H1 (cell line): Measurements from ENCODE around the gene LRRC43. TPM values are rescaled to one million over a fixed set of nuclear protein-coding genes. Genes with fewer than 3 reads are reported as not detected.

Source experiments
- CTCF ChIA-PET: fragments of 300-600 bp; sonication (Branson Sonifier 250); formaldehyde crosslinking; loops from one replicate; lab custom pipeline; 2021; ENCODE audit not compliant: partially characterized antibody; lab: Charles Lee
- POLR2A ChIA-PET: fragments of 300-600 bp; sonication (Branson Sonifier 250); formaldehyde crosslinking; loops from one replicate; lab custom pipeline; 2021; ENCODE audit warnings: inconsistent platforms; ENCODE audit not compliant: partially characterized antibody; lab: Charles Lee
- DNase-seq, 2 experiments: peaks; one replicate each; pipeline versions ENCODE4 v3.0.0 to v3.0.0-alpha.2; 2010 to 2022; ENCODE audit warnings: low spot score in 2 of 2, low read depth in 1 of 2, mixed read lengths in 1 of 2
- FAIRE-seq: peaks from 2 replicates; lab custom pipeline; 2011; peaks lifted over from hg19 to GRCh38; lab: Jason Lieb, UNC
- H2AFZ ChIP-seq: 2 replicates; pipeline ENCODE4 v1.8.1; 2012; ENCODE audit warnings: low read length, inconsistent platforms
- H2AK5ac ChIP-seq: 2 replicates; pipeline ENCODE4 v1.6.1; 2013; ENCODE audit warnings: low read depth, low read length
- H2BK120ac ChIP-seq: replicated peaks from 2 replicates; pipeline ENCODE3; 2013; ENCODE audit warnings: low read depth, low read length, inconsistent platforms
- H2BK12ac ChIP-seq: 2 replicates; pipeline ENCODE4 v1.6.1; 2013; ENCODE audit warnings: low read depth, low read length
- H2BK15ac ChIP-seq: 2 replicates; pipeline ENCODE4 v1.6.1; 2013; ENCODE audit warnings: low read length
- H2BK20ac ChIP-seq: 2 replicates; pipeline ENCODE4 v1.6.1; 2013; ENCODE audit warnings: low read length
- H2BK5ac ChIP-seq: 2 replicates; pipeline ENCODE4 v1.6.1; 2013; ENCODE audit warnings: low read depth, low read length
- H3K14ac ChIP-seq: 2 replicates; pipeline ENCODE4 v1.6.1; 2013; ENCODE audit warnings: inconsistent platforms; ENCODE audit not compliant: insufficient read length
- H3K18ac ChIP-seq: 2 replicates; pipeline ENCODE4 v1.6.1; 2013; ENCODE audit warnings: low read length; ENCODE audit errors: extremely low read depth
- H3K23ac ChIP-seq: 2 replicates; pipeline ENCODE4 v1.6.1; 2013; ENCODE audit warnings: inconsistent platforms; ENCODE audit not compliant: insufficient read length
- H3K23me2 ChIP-seq: 2 replicates; pipeline ENCODE4 v1.6.1; 2013; ENCODE audit warnings: low read depth, low read length
- H3K27ac ChIP-seq: 2 replicates; pipeline ENCODE4 v1.6.1; 2011; ENCODE audit warnings: low read depth, low read length, inconsistent platforms
- H3K27me3 ChIP-seq, 4 experiments: replicated peaks in 1 of 4; 1 replicate in 1 of 4; 2 replicates in 3 of 4; pipeline versions ENCODE4 v1.6.1 to v1.8.1; 2011 to 2013; ENCODE audit warnings: low read length in 3 of 4, mild to moderate bottlenecking in 3 of 4, inconsistent platforms in 2 of 4, mixed read lengths in 2 of 4, moderate library complexity in 1 of 4; ENCODE audit not compliant: control insufficient read depth in 3 of 4, insufficient read depth in 3 of 4; ENCODE audit errors: extremely low read depth in 1 of 4
- H3K36me3 ChIP-seq, 4 experiments: 2 replicates each; pipeline versions ENCODE4 v1.6.1 to v1.8.1; 2011 to 2013; ENCODE audit warnings: mild to moderate bottlenecking in 4 of 4, low read length in 3 of 4, moderate library complexity in 2 of 4, control low read depth in 1 of 4, inconsistent platforms in 1 of 4; ENCODE audit not compliant: insufficient read depth in 4 of 4, control insufficient read depth in 2 of 4
- H3K4ac ChIP-seq: replicated peaks from 2 replicates; pipeline ENCODE3; 2013; ENCODE audit warnings: low read length, low read depth, mixed read lengths, inconsistent platforms; ENCODE audit not compliant: insufficient read length
- H3K4me1 ChIP-seq, 4 experiments: replicated peaks in 1 of 4; 1 replicate in 1 of 4; 2 replicates in 3 of 4; pipeline versions ENCODE4 v1.6.1 to v1.8.1; 2011 to 2013; ENCODE audit warnings: low read length in 3 of 4, inconsistent platforms in 2 of 4, mixed read lengths in 1 of 4; ENCODE audit not compliant: insufficient read depth in 4 of 4, control insufficient read depth in 3 of 4
- H3K4me2 ChIP-seq, 2 experiments: 2 replicates each; pipeline versions ENCODE4 v1.6.1 to v1.8.1; 2011 to 2013; ENCODE audit warnings: low read depth in 2 of 2, low read length in 2 of 2, control low read depth in 1 of 2, inconsistent platforms in 1 of 2, mild to moderate bottlenecking in 1 of 2; ENCODE audit not compliant: insufficient read depth in 1 of 2
- H3K4me3 ChIP-seq, 4 experiments: fragments of 200-600, 300-600 bp in 1 of 4; sonication (generic), shearing (Covaris generic), sonication (Bioruptor Twin) in 1 of 4; 2 replicates each; pipeline versions ENCODE4 v1.5.1 to v1.8.1; 2011 to 2016; ENCODE audit warnings: low read length in 4 of 4, low read depth in 3 of 4, control low read depth in 2 of 4, inconsistent platforms in 2 of 4, mild to moderate bottlenecking in 2 of 4, mixed read lengths in 1 of 4, moderate library complexity in 1 of 4; ENCODE audit not compliant: insufficient read depth in 2 of 4; ENCODE audit errors: extremely low read depth in 1 of 4
- H3K56ac ChIP-seq: replicated peaks from 2 replicates; pipeline ENCODE3; 2013; ENCODE audit warnings: low read depth, mild to moderate bottlenecking, mixed read lengths, low read length, inconsistent platforms; ENCODE audit not compliant: insufficient read length
- H3K79me1 ChIP-seq: 2 replicates; pipeline ENCODE4 v1.6.1; 2013; ENCODE audit warnings: low read depth, low read length, control low read depth
- H3K79me2 ChIP-seq, 2 experiments: 2 replicates each; pipeline versions ENCODE4 v1.6.1 to v1.8.1; 2012 to 2013; ENCODE audit warnings: low read length in 2 of 2, mild to moderate bottlenecking in 2 of 2, inconsistent platforms in 1 of 2; ENCODE audit not compliant: insufficient read depth in 2 of 2, control insufficient read depth in 1 of 2
- H3K9ac ChIP-seq, 4 experiments: replicated peaks in 1 of 4; 1 replicate in 1 of 4; 2 replicates in 3 of 4; pipeline versions ENCODE4 v1.6.1 to v1.8.1; 2011 to 2013; ENCODE audit warnings: low read depth in 3 of 4, low read length in 3 of 4, control low read depth in 2 of 4, mild to moderate bottlenecking in 2 of 4, moderate library complexity in 2 of 4, inconsistent platforms in 1 of 4; ENCODE audit errors: extremely low read depth in 1 of 4
- H3K9me3 ChIP-seq, 2 experiments: 2 replicates each; pipeline versions ENCODE4 v1.6.1 to v1.8.1; 2012 to 2013; ENCODE audit warnings: mild to moderate bottlenecking in 2 of 2, moderate library complexity in 2 of 2, control low read depth in 1 of 2, inconsistent platforms in 1 of 2, low read depth in 1 of 2, low read length in 1 of 2, mixed read lengths in 1 of 2; ENCODE audit not compliant: insufficient read depth in 2 of 2
- H4K20me1 ChIP-seq, 2 experiments: replicated peaks in 1 of 2; 2 replicates each; pipeline versions ENCODE3 to v1.8.1; 2011 to 2013; ENCODE audit warnings: inconsistent platforms in 2 of 2, low read length in 2 of 2, mild to moderate bottlenecking in 1 of 2; ENCODE audit not compliant: insufficient read depth in 2 of 2, control insufficient read depth in 1 of 2
- H4K5ac ChIP-seq: 2 replicates; pipeline ENCODE4 v1.6.1; 2013; ENCODE audit warnings: low read length, low read depth, mixed read lengths, inconsistent platforms; ENCODE audit not compliant: insufficient read length
- H4K8ac ChIP-seq: 2 replicates; pipeline ENCODE4 v1.8.0; 2013; ENCODE audit warnings: mild to moderate bottlenecking, moderate library complexity, low read length, inconsistent platforms; ENCODE audit not compliant: insufficient read depth; ENCODE audit errors: extremely low read depth
- H4K91ac ChIP-seq: replicated peaks from 2 replicates; pipeline ENCODE3; 2013; ENCODE audit warnings: low read length, mixed read lengths, inconsistent platforms; ENCODE audit not compliant: insufficient read length
- EZH2 ChIP-seq: fragments of 200-600 bp; sonication (generic); IDR thresholded peaks from 2 replicates; pipeline ENCODE4 v1.7.1; 2012; ENCODE audit warnings: low read depth, mild to moderate bottlenecking, moderate library complexity, low read length, inconsistent platforms; ENCODE audit not compliant: severe bottlenecking
- WGBS, 2 experiments: shearing (Covaris generic) in 1 of 2; methylation state at CpG; one replicate each; pipeline versions ENCODE4 v1.1.6 to v1.1.7; 2013 to 2015; ENCODE audit warnings: low lambda C conversion rate in 2 of 2, mixed read lengths in 2 of 2, inconsistent platforms in 1 of 2, low coverage in 1 of 2, missing lambda C conversion rate in 1 of 2; ENCODE audit not compliant: insufficient replicate concordance in 2 of 2, insufficient coverage in 1 of 2, insufficient read length in 1 of 2; ENCODE audit errors: extremely low coverage in 1 of 2, missing lambda C conversion rate in 1 of 2; 5-methylcytosine and 5-hydroxymethylcytosine counted together
- polyA plus RNA-seq, 7 experiments: library from polyadenylated mRNA; depleted of rRNA in 3 of 7; stranded (reverse) in 5 of 7; unstranded in 2 of 7; fragments of >200 nt in 5 of 7; fragments of 200-250 nt in 2 of 7; gene quantifications; 1 replicate in 5 of 7; 2 replicates in 1 of 7; 4 replicates in 1 of 7; pipeline versions ENCODE4 v1.2.1 to v1.2.3, GENCODE V29; 2011 to 2013; ENCODE audit warnings: missing spikeins in 2 of 7, mixed read lengths in 2 of 7
- total RNA-seq: library from RNA; stranded (reverse); fragmentation: NEBNext Ultra II Directional; extraction: Animal tissue kit (Norgen Biotek cat#: 25700); gene quantifications from 2 replicates; pipeline ENCODE4 v1.2.1, GENCODE V29; 2021

LRRC43 gene
- total and polyA plus RNA-seq, 2 of the 8 experiments (the other 6 are each of a cell fraction or from before 2014, with no cell fraction given), result 0.35 to 0.44 TPM

DNA sequence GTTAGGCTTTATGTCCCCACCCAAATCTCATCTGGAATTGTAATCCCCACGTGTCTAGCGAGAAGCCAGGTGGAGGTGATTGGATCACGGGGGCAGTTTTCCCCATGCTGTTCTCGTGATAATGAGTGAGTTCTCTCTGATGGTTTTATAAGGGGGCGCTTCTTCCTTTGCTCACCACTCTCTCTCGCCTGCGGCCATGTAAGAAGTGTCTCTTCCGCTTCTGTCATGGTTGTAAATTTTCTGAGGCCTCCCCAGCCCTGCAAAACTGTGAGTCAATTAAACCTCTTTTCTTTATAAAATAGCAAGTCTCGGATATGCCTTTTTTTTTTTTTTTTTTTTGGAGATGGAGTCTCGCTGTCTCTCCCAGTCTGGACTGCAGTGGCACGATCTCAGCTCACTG lies 22.2 kb upstream of the LRRC43 start:
- POLR2A ChIA-PET, result no interaction called here
- H3K9me3 ChIP-seq, result no peaks in the 10 kb centered on the region
- no peak overlapping the region for H3K4me2 ChIP-seq
- CTCF ChIA-PET, result interaction anchor here (1.5 kb wide), 1 partner anchor 23 kb away, joined by 6 read pairs; no protein-coding TSS in a partner anchor
- no peaks in the 10 kb centered on the region for H3K23me2 ChIP-seq
- no peaks in the 10 kb centered on the region for H3K79me2 ChIP-seq
- no peaks in the 10 kb centered on the region for H4K20me1 ChIP-seq
- no peak overlapping the region for H2BK15ac ChIP-seq
- no peak overlapping the region for H3K4me3 ChIP-seq
- no peak overlapping the region for H2BK12ac ChIP-seq
- H2BK20ac ChIP-seq, result no peak overlapping the region
- no peaks in the 10 kb centered on the region for H3K79me1 ChIP-seq
- H3K27me3 ChIP-seq, result no peaks in the 10 kb centered on the region
- H3K4ac ChIP-seq, result no peak overlapping the region
- H3K56ac ChIP-seq, result no peak overlapping the region
- no peaks in the 10 kb centered on the region; a peak in 1 of 7 replicates for H3K4me1 ChIP-seq
- H3K18ac ChIP-seq, result no peak overlapping the region
- no peak for TF ChIP-seq EZH2
- no peak overlapping the region for H2BK120ac ChIP-seq
- no peaks in the 10 kb centered on the region for H3K36me3 ChIP-seq
- WGBS, 2 experiments, result 89% methylated on average over 8 of the region's 11 CpGs; no CpG with 5 or more reads in 1 of the 2 experiments
- no peak overlapping the region for H2BK5ac ChIP-seq
- H4K91ac ChIP-seq, result no peak overlapping the region
- FAIRE-seq, result no peak
- no peak overlapping the region for H3K14ac ChIP-seq
- H3K9ac ChIP-seq, result no peak overlapping the region
- DNase-seq, result no peak
- no peak overlapping the region for H4K8ac ChIP-seq
- no peak overlapping the region for H2AK5ac ChIP-seq
- no peak overlapping the region for H3K27ac ChIP-seq
- H2AFZ ChIP-seq, result no peak overlapping the region
- H4K5ac ChIP-seq, result no peak overlapping the region
- H3K23ac ChIP-seq, result no peak overlapping the region
